ENCODE results near the gene LCOR.

LCOR gene

DNA sequence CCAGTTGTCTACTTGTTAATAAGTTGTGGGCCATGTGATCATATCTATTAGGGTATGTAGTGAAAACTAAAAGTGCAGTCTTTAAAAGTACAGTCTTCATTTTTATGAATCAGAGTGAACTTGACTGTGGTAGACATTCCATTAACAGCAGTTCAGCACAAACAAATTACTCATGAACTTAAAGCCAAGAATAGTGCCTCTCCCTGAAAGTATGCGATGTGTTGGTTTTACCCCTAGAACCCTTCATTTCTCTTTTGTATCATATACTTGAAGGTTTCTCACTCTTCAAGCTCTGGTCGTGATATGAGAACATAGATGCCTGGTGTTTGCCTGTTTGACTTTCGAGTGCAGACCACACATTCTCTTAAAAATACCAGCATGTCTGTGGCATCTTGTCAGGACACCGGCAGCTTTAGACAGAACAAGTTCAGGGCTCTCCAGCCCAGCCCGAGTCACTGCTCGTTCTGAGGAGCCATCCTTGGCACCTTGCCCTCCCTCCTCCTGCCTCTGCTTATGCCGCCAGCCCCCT is 159.3 kb downstream of the LCOR start:
- no peak for DNase-seq

DNA sequence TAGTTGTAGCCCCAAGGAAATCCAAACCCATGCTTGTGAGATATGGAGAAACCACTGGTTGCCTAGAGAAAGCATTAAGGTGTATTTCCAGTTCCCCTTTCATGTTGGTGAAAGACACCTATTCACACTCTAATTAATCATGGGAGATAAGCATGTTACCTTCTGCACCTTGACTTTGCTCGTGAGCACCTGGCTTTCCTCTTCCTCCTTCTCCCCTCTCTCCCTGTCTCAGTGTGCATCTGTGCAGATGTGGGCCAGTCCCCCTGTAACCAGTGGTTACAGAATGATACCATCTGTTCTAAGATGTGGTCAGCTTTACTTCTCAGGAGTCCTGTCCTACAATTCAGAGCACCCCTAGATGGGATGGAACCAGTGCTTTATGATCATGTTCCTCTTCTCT is 160.6 kb downstream of the LCOR start:
- no peak for DNase-seq

DNA sequence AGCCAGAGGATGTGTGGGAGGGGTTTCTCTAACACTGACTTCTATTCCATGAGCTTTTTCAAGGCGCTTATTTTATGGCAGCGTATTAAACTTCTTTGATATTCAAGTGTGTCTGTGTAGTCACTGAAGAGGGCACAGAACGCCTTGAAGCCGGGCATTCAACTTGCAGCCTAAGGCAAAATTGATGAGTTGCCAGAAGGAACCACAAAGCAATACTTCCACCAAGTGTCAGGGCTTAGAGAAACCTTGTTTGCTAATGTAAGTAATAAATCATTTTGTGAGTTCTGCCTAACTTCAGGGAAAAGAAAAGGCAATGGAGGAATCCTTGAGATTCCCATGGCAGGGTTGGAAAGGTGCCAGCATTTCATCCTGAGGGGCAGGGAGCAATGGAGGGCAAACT is 163.8 kb downstream of the LCOR start:
- no peak for DNase-seq

DNA sequence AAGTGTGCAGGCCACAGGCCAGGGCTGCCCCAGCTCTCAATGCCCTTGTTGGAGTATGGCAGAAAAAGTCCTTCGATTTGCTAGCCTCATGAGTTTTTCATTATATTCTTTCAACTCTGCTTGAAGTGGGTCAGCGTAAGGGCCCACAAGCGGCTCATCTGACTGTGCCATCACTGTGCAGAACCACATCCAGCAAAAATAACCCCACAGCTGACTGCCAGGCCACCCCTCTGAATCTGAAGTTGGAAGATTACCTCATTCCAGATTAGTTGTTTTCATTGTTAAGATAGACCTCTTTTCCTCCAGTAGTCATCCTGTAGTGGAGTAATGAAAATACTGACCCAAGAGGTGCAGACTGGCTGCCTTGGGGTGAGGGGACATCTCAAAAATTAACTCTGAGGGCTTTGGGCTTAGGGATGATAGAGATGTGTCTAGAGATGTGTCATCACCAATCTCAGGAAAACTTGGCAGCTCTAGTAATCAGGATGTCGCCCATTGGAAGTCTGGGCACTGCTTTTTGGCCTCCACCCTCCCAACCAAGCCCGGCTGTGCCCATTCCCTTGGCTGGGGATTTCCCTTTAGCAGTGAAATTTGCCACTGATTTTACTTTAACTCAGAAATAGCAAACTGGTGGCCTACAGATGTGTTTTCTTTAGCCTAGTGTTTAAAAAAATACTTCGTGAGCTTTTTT is 164.3 kb downstream of the LCOR start:
- DNase-seq, result no peak

DNA sequence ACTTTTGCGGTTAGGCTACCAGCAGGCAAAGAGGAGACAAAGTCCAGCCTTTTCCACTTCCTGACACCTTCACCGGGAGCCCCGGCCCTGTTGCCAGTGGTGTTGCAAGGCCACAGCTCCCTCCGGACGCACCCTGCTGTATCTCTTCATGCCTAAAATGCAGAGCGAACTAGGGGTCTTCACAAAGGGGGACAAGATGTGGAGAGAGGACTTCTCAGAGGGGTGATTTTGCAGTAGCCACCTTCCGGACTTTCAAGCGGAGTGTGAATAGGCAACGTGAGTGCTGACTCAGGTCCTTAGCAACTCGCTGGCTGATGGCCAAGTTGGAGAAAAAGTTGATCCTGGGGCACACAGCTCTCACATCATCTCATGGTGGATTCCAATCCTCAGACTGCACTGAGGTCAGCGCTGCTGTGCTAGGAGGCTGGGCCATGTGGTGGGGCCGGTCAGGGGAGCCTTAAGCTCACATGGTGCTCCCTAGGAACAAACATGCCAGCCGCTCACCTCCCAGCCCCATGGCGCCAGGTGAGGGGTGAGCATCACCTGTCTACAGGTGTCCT is 166.3 kb downstream of the LCOR start:
- no peak for DNase-seq

DNA sequence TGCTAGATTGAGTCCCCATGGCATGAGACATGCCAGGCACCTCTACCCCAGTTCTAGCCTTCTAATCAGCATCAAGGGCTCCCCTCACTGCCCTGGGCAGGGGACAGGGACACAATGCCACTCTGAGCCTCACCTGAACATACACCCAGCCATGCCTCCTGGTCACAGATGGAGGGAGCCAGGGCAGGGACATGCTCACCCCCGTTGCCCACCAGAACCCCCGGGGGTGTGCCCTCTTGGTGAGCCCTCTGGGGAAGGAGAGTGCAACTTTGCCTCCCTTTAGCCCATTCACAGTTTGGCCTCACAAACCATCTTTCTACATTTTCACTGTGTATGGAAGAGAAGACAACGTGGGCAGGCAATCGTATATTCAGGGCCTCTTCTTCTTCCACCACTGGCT is 167.2 kb downstream of the LCOR start:
- no peak for DNase-seq

DNA sequence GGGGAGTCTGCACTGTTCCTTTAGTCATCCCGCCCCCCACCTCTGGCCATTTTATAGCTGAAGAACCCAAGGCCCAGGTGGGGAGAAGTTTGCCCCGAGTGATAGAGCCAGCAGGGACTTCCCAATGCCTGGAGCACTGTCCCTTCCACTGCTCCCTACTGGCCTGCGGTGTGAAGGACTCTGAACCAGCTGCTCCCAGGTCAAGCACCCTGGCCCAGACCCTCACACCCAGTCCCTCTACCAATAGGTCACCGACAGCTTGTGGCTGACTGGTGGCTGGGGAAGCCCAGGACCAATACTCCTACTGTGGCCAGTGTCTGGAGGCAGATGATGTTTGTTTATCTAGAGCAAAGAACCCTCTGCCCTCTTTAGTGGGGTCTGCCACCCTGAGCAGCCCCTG is 167.9 kb downstream of the LCOR start:
- DNase-seq, result no peak

DNA sequence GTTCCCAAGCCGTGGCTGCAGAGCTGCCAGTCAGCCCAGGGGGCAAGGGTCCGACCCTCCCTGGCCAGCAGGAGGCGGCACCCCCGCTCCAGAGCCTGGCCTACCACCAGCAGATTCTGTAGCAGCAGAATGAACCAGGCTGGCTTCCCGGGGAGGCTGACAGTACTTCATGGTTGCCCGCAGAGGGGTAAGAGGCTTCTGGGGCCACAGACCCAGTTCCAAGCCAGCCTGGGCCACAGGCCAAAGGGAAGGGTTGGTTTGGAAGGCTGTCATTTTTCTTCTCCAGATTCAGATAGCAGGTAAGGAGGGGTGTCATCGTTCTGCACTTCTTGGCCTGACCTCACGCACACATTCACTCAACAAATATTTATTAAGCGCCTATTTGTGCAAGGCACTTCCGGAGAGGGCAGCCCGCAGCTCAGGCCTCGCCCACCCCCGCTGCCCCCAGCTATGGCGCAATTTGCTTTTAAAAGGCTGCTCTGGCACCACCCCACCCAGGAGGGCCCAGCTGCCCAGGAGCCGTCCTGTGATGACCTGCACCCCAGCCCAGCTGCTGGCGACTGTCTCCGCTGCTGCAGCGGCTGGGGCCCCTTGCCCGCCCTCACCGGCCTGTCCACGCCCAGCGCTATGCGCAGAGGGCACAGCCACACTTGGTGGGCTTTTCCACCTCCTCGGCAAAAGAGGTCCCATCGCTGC is 168.5 kb downstream of the LCOR start:
- no peak for DNase-seq

DNA sequence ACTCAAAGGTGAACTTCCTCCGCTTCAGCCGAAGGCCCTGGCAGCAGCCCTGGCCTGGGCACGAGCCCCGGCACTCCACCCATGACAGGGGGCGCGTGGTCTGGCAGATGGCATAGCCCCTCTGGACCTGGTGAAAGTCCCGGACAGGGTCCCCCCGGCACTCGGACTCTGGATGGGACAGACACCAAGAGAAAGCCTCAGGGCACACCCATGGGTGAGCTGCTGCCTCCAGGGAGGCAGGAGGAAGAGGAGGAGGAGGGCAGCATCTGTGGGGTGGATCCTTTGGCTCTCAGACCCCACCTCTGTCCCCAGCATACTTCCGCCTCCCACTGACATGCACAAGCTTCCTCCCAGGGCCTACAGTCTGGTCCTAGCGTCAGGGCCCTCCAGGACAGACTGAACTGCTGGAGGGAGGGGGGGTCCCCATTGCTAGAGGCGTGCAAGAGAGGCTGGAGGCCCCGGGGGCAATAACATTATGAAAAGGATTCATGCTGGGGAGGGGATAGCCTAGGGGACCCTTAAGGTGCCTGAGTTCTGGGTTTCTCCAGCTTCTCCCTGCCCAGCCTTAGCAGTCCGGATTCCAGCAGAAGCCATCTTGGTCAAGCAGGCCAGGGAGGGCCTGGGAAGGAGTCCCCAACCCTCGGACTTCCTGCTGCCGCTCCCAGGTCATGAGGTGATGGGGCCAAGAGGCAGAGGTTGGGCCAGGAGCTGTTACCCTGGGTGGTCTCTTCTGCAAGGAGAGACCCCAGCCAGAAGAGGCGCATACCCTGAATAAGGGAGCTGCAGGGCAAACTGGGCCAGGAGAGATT is 169.3 kb downstream of the LCOR start:
- no peak for DNase-seq

DNA sequence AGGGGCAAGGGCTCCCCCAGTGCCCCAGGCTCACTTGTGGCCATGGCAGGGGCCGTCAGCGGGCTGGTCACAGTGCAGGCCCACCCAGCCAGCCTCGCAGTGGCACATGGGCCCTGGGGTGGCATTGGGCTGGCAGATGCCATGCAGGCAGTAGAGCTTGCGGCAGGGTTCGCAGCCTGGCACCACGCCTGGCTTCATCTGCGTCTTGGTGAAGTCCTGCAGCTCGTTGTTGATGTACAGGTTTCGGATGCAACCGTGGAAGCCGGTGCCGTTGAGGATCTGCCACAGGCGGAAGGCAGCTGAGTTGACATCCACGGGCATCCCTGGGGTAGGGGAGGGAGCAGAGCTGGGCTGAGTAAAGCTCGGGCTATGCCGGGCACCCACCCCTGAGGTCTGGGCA is 170.6 kb downstream of the LCOR start:
- no peak for DNase-seq

DNA sequence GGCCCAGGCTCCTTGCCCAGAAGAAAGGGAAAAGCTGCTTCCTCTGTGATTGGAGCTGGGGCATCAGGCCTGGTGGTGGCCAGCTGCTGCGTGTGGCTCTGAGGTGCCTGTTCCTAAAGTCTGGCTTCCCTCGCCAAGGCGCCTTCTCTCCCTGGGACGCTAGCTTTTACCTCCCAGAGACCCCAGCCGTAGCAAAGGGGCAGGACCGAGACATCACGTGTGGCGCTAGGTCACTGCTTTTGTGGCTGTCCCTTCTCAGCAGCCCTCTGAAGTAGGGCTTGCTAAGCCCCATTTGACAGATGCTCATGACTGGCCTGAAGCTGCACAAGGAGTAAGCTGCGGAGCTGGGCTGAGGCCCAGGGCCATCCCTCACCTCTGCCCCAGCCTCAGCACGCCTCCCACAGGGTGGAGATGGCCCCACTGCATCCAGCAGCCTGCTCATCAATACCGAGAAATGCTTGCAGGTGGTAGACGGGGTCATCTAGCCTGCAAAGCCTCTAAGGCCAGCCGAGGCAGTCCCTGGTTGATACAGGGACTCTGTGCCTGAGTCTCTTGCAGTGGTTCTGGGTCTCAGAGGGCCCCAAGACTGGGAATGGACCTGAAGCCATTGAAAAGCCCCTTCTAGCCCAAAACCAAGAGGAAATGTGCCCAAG is 171.2 kb downstream of the LCOR start:
- no peak for DNase-seq

DNA sequence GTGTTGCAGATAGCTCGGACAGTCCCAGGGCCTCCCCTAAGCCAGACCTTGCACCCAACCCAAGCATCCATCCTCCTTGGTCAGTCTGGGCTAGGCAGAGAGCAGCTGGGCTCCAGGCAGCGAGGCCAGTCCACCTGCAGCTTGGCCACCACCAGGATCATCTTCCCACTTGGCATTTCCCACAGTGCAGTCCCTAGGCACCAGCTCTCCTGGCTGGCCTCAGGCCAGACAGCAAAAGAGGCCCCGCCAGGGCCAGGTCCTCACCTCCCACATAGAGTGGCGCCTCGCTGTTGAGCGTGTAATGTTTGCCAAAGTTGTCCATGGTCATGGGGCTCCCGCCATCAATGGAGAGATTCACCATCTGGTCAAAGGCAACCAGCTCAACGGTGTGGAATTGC is 171.7 kb downstream of the LCOR start:
- no peak for DNase-seq

DNA sequence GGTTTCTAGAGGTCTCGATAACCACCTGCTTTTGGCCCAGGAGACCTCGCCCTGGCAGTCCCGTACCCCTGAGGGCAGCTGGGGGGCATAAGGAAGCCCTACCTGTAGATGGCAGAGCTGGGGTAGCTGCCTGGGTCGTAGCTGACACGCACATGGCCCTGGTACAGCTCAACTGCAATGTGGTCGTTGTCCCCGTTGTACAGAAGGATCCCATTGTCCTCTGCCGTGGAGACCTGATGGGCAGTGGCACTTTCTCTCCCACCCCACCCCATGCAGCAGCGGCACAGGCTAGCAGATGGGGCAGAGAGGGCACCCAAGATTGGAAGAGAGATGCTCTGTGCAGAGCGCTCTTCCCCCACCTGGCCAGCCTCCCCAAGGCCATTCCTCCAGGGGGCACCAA is 172.5 kb downstream of the LCOR start:
- no peak for DNase-seq

DNA sequence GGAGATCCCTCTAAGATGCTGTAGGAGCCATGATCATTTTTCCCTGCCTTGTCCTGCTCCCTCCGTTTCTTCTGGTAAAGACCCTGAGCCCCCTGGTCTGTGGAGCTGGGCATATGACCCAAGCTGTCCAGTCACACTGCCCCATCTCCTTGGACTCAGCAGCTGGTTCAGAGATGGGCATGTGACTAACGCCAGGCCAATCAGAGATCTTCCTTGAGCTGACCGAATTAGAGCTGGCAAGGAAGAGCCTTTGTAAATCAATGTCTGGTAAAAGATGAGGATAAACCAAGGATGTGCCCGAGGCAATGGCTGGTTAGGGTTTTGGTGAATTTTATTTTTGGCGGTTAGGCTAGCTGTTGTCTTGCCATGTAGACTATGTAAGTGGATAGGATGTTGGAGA is 173.3 kb downstream of the LCOR start:
- no peak for DNase-seq

DNA sequence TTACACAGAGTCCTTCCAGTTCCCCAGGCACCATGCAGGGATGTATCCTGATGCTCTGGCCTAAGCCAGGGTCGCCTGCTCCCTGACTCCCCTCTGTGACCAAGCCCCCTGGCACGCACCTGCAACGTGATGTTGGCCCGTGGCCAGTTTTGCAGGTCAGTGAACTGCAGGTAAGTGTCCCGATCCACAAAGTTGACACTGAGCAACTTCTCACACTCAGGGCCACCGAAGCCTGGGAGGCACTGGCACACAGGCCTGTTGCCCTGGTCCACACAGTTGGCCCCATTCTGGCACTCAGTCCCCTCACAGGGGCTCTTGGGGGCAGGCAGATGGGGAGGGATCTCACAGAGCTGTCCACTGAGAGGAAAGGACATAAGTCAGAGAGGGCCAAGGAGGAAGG is 174.3 kb downstream of the LCOR start:
- no peak for DNase-seq

DNA sequence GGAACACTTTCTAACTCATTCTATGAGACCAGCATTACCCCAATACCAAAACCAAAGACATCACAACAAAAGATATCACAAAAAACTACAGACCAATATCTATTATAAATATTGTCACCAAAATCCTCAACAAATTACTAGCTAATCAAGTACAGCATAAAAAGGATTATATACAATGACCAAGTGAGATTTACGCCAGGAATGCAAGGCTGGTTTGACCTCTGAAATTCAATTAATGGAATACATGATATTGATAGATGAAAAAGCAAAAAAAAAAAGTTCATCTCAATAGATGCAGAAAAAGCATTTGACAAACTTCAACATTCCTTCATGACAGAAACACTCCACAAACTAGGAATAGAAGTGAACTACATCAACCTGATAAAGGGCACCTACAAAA is 175.3 kb downstream of the LCOR start:
- no peak for DNase-seq

DNA sequence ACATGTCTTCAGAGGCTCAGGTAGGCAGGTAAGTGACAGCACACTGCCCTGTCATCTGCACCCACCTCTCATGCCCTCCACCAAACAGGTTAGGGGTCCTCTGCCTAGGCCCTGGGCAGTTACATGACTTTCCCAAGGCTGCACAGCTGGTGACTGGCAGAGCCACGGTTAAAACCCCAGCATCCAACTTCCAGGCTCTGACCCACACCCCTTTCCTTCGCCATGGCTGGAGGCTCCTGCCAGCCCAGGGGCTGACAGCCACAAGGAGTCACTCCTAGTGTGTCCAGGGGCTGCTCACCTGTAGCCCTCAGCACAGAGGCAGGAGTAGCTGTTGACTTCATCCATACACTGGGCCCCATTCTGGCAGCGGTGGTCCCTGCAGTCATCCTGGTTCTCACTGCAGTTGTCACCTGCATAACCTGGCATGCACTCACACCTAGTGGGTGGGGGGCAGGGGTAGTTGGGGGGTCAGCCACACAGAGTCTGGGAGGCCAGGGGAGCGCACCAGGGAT is 178.7 kb downstream of the LCOR start:
- no peak for DNase-seq

DNA sequence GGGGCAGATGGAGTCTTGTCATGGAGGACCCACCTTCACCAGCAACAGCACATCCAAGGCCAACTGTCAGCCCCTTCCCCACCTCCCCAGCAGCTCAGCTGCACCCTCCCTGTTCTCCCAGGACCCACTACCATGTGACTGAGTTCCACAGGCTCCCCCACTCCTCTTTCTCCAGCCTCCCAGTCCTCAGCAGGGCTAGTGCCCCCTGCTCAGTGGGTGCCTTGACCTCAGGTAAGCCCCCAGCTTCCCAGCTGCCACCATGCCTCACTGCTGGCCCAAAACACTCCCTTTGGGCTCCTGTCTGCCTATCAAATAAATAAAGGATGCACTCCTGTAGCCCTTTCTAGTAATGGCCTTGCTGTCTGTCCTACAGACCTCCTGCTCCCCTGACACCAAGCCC is 179.3 kb downstream of the LCOR start:
- no peak for DNase-seq

DNA sequence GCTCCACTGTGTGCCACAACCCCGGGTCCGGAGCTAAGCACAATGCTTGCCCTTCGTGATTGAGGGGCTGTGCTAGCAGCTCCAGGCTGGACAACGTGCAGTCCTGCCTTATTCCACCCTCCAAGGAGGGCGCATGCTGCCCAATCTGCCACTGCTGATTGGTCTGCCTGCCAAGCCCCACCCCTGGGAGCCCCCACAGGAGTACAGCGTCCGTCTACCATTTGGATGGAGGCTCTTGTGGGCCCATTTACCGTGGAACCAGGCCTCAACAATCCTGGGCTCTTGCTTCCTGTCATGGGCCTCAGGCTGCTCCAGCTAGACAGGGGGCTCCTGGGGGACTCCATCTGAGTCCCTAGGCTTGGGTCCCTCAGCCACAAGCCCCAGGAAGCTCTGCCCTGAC is 180.4 kb downstream of the LCOR start:
- no peak for DNase-seq

DNA sequence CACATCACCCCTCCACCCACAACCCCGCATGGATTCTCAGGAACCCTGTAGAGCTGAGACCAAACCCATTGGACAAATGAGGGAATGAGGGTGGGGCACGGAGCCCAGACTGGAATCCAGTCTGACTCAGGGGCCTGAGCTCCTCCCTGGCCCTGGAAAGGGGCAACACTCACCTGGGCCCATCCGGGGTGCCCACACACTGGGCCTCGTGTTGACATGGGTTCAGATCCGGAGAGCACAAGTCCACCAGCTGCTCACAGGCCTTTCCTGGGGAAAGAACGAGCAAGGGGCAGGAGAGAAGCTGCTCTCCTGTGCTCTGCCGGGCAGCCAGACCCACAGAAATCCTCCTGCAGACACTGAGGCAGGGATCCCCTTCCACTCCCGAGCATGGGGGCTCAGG is 181.5 kb downstream of the LCOR start:
- DNase-seq, result no peak

DNA sequence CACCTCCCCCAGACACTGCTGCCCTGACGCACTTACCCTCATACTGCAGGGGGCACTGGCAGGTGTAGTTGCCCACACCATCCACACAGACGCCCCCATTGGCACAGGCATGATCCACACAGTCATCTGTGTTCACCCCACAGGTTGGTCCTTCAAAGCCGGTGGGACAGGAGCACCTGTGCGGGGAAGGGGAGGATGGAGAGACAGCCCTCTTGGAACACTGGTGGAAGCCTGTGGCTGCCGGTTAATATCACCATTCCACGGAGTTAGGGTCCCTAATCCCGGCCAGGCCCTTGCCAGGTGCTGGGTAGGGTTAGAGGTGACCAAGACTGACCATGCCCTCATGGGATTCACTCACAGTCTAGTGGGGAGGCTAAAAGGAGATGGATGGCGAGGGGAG is 181.9 kb downstream of the LCOR start:
- DNase-seq, result no peak

DNA sequence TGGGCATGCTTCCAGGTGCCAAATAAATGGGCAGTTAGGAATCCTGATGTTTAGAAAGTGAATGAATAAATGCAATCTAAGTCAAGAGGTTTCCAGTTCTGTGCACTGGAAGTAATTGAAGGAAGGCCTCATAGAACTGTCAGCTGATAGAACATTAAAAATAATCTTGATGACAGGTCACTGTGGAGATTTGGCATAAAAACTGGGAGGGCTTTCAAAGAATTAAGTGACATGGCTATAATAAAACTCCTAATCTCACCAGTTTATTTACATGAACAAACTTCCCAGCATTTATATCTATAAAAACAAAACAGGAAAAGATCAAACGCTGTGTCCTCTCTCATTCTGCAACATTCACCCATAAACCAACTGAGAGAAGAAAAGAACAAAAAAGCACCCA is 183.1 kb downstream of the LCOR start:
- no peak for DNase-seq
